ENCODE results near the gene BLID. TPM values are rescaled to one million over a fixed set of nuclear protein-coding genes. Genes with fewer than 3 reads are reported as not detected.

Gene BLID
- total RNA-seq, 1 experiment from 2014 or later = not detected

GRCh38 chr11:122145715-122146274 lies 29.8 kb upstream of the BLID start:
- Mint-ChIP-seq H3K4me1 (ENCODE audit: low read depth, unreplicated experiment) (no peaks in the 10 kb centered on the region), H3K27ac (ENCODE audit: unreplicated experiment) (no peak overlapping the region), H3K27me3 (ENCODE audit: unreplicated experiment) (no peaks in the 10 kb centered on the region), H3K4me3 (ENCODE audit: low read depth, unreplicated experiment) (no peak overlapping the region), H3K36me3 (ENCODE audit: insufficient read depth, unreplicated experiment) (no peaks in the 10 kb centered on the region), H3K9me3 (ENCODE audit: low read depth, unreplicated experiment) (no peaks in the 10 kb centered on the region)
- CTCF ChIA-PET = no interaction called here
- TF ChIP-seq, protein P1, sequence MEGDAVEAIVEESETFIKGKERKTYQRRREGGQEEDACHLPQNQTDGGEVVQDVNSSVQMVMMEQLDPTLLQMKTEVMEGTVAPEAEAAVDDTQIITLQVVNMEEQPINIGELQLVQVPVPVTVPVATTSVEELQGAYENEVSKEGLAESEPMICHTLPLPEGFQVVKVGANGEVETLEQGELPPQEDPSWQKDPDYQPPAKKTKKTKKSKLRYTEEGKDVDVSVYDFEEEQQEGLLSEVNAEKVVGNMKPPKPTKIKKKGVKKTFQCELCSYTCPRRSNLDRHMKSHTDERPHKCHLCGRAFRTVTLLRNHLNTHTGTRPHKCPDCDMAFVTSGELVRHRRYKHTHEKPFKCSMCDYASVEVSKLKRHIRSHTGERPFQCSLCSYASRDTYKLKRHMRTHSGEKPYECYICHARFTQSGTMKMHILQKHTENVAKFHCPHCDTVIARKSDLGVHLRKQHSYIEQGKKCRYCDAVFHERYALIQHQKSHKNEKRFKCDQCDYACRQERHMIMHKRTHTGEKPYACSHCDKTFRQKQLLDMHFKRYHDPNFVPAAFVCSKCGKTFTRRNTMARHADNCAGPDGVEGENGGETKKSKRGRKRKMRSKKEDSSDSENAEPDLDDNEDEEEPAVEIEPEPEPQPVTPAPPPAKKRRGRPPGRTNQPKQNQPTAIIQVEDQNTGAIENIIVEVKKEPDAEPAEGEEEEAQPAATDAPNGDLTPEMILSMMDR (IDR thresholded peaks at IDR 0.05; ENCODE audit: unreplicated experiment) = no peak
- intact Hi-C loops (cut with micrococcal nuclease; ENCODE audit: unreplicated experiment) = no loop called here
- BruUV-seq (replicated peaks) = no TSS peak
- DNase-seq = no peak

DNA sequence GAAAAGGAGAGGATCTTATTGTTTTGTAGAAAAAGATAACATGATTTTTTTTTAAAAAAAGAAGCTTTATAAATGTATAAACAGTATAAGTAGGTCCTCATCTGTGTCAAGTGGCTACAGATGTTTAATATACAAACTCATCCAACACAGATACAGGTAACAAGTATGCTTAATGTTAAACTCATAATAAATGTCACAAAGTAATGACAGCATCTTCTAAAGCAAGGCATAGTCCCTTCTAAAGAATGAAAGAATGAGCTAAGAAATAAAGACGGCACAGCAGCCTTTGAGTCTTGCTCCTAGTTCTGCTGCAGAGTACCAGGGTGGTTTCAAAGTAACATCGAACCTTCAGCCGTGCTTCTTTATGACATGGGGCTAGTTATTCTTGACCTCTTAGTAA lies 28.7 kb upstream of the BLID start:
- H3K4me1 Mint-ChIP-seq (ENCODE audit: low read depth, unreplicated experiment) = no peaks in the 10 kb centered on the region
- no peak for DNase-seq
- no peak overlapping the region for H3K27ac Mint-ChIP-seq (ENCODE audit: unreplicated experiment)
- H3K36me3 Mint-ChIP-seq (ENCODE audit: insufficient read depth, unreplicated experiment) = no peaks in the 10 kb centered on the region
- H3K27me3 Mint-ChIP-seq (ENCODE audit: unreplicated experiment) = no peaks in the 10 kb centered on the region
- BruUV-seq (replicated peaks) = no TSS peak
- TF ChIP-seq, protein P1 (IDR thresholded peaks at IDR 0.05; ENCODE audit: unreplicated experiment) = no peak
- no peak overlapping the region for H3K4me3 Mint-ChIP-seq (ENCODE audit: low read depth, unreplicated experiment)
- CTCF ChIA-PET = no interaction called here
- H3K9me3 Mint-ChIP-seq (ENCODE audit: low read depth, unreplicated experiment) = no peaks in the 10 kb centered on the region
- intact Hi-C loops (cut with micrococcal nuclease; ENCODE audit: unreplicated experiment) = no loop called here

- Mint-ChIP-seq H3K4me1 (ENCODE audit: low read depth, unreplicated experiment) (peaks cover 10% of the 10 kb centered on the region), H3K9me3 (ENCODE audit: low read depth, unreplicated experiment) (no peaks in the 10 kb centered on the region), H3K4me3 (ENCODE audit: low read depth, unreplicated experiment) (no peak overlapping the region), H3K27me3 (ENCODE audit: unreplicated experiment) (no peaks in the 10 kb centered on the region), H3K36me3 (ENCODE audit: insufficient read depth, unreplicated experiment) (no peaks in the 10 kb centered on the region), H3K27ac (ENCODE audit: unreplicated experiment) (no peak overlapping the region)
- no peak for DNase-seq
- CTCF ChIA-PET = no interaction called here
- intact Hi-C loops (cut with micrococcal nuclease; ENCODE audit: unreplicated experiment) = no loop called here
- BruUV-seq (replicated peaks) = no TSS peak
- TF ChIP-seq, protein P1 (IDR thresholded peaks at IDR 0.05; ENCODE audit: unreplicated experiment) = no peak
These were observed 25.7 kb upstream of the BLID start for GRCh38 chr11:122141725-122142124.

- Mint-ChIP-seq H3K4me3 (ENCODE audit: low read depth, unreplicated experiment) (no peak overlapping the region), H3K27ac (ENCODE audit: unreplicated experiment) (no peak overlapping the region), H3K27me3 (ENCODE audit: unreplicated experiment) (no peaks in the 10 kb centered on the region), H3K4me1 (ENCODE audit: low read depth, unreplicated experiment) (peaks cover 10% of the 10 kb centered on the region), H3K36me3 (ENCODE audit: insufficient read depth, unreplicated experiment) (no peaks in the 10 kb centered on the region), H3K9me3 (ENCODE audit: low read depth, unreplicated experiment) (no peaks in the 10 kb centered on the region)
- intact Hi-C loops (cut with micrococcal nuclease; ENCODE audit: unreplicated experiment) = no loop called here
- CTCF ChIA-PET = no interaction called here
- TF ChIP-seq, protein P1 (IDR thresholded peaks at IDR 0.05; ENCODE audit: unreplicated experiment) = no peak
- BruUV-seq (replicated peaks) = no TSS peak
- DNase-seq = no peak
These were observed 24.5 kb upstream of the BLID start for GRCh38 chr11:122140500-122140899.

Data from Calu3 (cell line).